DOHH2 (cell line): ENCODE measurements around the gene ADGRA1.

Experiments used
- H3F3A ChIP-seq: fragments of 200-600 bp; sonication (generic), shearing (Covaris generic); 2 replicates; pipeline ENCODE4 v1.6.0; 2016; ENCODE audit warnings: antibody characterized with exemption, mild to moderate bottlenecking; ENCODE audit not compliant: control insufficient read depth, insufficient read depth
- H3K27ac ChIP-seq: fragments of 200-600 bp; sonication (generic); 2 replicates; pipeline ENCODE4 v1.5.1; 2014; ENCODE audit warnings: low read depth, mild to moderate bottlenecking, low read length, moderate library complexity
- H3K27me3 ChIP-seq: fragments of 200-600 bp; sonication (generic); 2 replicates; pipeline ENCODE4 v1.6.1; 2014; ENCODE audit warnings: mild to moderate bottlenecking, low read length, mixed read lengths; ENCODE audit not compliant: control insufficient read depth
- H3K36me3 ChIP-seq: fragments of 200-600 bp; sonication (generic); 2 replicates; pipeline ENCODE4 v1.6.1; 2014; ENCODE audit warnings: mild to moderate bottlenecking, low read length, moderate library complexity, mixed read lengths; ENCODE audit not compliant: control insufficient read depth
- H3K4me1 ChIP-seq: fragments of 200-600 bp; sonication (generic); 2 replicates; pipeline ENCODE4 v1.6.1; 2014; ENCODE audit warnings: mild to moderate bottlenecking, low read length, mixed read lengths; ENCODE audit not compliant: control insufficient read depth
- H3K4me2 ChIP-seq: fragments of 200-600 bp; sonication (generic); 2 replicates; pipeline ENCODE4 v1.6.0; 2014; ENCODE audit warnings: mild to moderate bottlenecking, low read length, moderate library complexity
- H3K4me3 ChIP-seq: fragments of 200-600 bp; sonication (generic); 2 replicates; pipeline ENCODE4 v1.5.1; 2014; ENCODE audit warnings: mild to moderate bottlenecking, low read length, mixed read lengths
- H3K79me2 ChIP-seq: fragments of 200-600 bp; sonication (generic); 2 replicates; pipeline ENCODE4 v1.6.1; 2014; ENCODE audit warnings: mild to moderate bottlenecking, low read length, mixed read lengths; ENCODE audit not compliant: control insufficient read depth
- H3K9me2 ChIP-seq: fragments of 200-600 bp; sonication (generic); replicated peaks from 2 replicates; pipeline ENCODE4 v1.6.1; 2014; ENCODE audit warnings: mild to moderate bottlenecking, low read length, mixed read lengths; ENCODE audit not compliant: control insufficient read depth
- H3K9me3 ChIP-seq: fragments of 200-600 bp; sonication (generic); 2 replicates; pipeline ENCODE4 v1.6.1; 2014; ENCODE audit warnings: antibody characterized with exemption, low read length, mixed read lengths; ENCODE audit not compliant: control insufficient read depth, insufficient read depth
- H4K20me1 ChIP-seq: fragments of 200-600 bp; sonication (generic); 2 replicates; pipeline ENCODE4 v1.6.0; 2014; ENCODE audit warnings: low read depth, mild to moderate bottlenecking, antibody characterized with exemption, low read length, moderate library complexity; ENCODE audit not compliant: control insufficient read depth, insufficient read depth
- EZH2phosphoT487 ChIP-seq: fragments of 200-600 bp; sonication (generic); IDR thresholded peaks from 2 replicates; pipeline ENCODE4 v1.6.1; 2017; ENCODE audit warnings: borderline replicate concordance, mild to moderate bottlenecking, antibody characterized with exemption, low read length, moderate library complexity, mixed read lengths
- TF ChIP-seq, protein P1 (sequence below): fragments of 200-600 bp; sonication (generic); IDR thresholded peaks from one replicate; pipeline ENCODE4 v1.5.1; 2014; ENCODE audit warnings: antibody characterized with exemption, mild to moderate bottlenecking, low read depth, low read length; ENCODE audit not compliant: poor library complexity, severe bottlenecking

Gene ADGRA1

DNA sequence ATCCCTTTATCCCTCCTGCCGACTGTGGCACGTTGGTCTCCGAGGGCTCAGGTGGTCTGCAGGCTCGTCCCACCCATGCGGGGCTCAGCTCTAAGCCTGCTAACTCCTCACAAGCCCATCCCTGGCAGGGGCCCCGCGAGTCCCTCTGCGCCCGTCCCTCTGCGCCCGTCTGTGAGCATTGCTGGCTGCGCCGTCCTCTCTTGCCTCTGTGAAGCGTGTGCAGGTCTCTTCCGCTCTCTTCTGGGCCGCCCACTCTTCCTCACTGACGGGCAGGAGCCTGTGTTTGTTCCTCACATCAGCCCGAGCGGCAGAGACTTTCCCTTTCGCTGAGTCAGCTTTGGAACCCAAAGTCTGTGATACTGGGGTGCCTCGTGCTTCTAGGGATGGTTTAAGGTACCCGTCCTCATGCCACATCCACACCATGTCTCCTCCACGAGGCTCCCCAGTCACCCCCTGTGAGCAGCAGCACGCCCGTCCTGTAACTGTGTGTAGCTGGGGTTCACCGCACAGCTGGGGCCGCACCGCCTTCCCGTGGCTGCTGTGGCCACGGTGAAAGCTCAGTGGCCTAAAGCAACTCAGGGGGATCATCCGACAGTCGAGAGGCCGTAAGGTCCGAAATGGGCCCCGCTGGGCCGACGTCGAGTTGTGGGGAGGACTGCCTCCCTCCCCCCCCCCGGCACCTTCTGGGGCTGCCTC, 35.5 kb downstream of the ADGRA1 start:
- no peak overlapping the region for H3K4me2 ChIP-seq
- H3K9me3 ChIP-seq = peaks cover 37% of the 10 kb centered on the region; the same call in 1 of the 2 replicates
- no peaks in the 10 kb centered on the region for H3K4me1 ChIP-seq
- TF ChIP-seq, protein P1, sequence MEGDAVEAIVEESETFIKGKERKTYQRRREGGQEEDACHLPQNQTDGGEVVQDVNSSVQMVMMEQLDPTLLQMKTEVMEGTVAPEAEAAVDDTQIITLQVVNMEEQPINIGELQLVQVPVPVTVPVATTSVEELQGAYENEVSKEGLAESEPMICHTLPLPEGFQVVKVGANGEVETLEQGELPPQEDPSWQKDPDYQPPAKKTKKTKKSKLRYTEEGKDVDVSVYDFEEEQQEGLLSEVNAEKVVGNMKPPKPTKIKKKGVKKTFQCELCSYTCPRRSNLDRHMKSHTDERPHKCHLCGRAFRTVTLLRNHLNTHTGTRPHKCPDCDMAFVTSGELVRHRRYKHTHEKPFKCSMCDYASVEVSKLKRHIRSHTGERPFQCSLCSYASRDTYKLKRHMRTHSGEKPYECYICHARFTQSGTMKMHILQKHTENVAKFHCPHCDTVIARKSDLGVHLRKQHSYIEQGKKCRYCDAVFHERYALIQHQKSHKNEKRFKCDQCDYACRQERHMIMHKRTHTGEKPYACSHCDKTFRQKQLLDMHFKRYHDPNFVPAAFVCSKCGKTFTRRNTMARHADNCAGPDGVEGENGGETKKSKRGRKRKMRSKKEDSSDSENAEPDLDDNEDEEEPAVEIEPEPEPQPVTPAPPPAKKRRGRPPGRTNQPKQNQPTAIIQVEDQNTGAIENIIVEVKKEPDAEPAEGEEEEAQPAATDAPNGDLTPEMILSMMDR = no peak
- no peak for TF ChIP-seq EZH2phosphoT487
- no peak overlapping the region for H3K27ac ChIP-seq
- no peaks in the 10 kb centered on the region for H3F3A ChIP-seq
- H3K9me2 ChIP-seq = no peaks in the 10 kb centered on the region
- no peak overlapping the region for H3K4me3 ChIP-seq
- no peaks in the 10 kb centered on the region for H3K79me2 ChIP-seq
- no peaks in the 10 kb centered on the region for H3K36me3 ChIP-seq
- H4K20me1 ChIP-seq = no peaks in the 10 kb centered on the region
- H3K27me3 ChIP-seq = no peaks in the 10 kb centered on the region

DNA sequence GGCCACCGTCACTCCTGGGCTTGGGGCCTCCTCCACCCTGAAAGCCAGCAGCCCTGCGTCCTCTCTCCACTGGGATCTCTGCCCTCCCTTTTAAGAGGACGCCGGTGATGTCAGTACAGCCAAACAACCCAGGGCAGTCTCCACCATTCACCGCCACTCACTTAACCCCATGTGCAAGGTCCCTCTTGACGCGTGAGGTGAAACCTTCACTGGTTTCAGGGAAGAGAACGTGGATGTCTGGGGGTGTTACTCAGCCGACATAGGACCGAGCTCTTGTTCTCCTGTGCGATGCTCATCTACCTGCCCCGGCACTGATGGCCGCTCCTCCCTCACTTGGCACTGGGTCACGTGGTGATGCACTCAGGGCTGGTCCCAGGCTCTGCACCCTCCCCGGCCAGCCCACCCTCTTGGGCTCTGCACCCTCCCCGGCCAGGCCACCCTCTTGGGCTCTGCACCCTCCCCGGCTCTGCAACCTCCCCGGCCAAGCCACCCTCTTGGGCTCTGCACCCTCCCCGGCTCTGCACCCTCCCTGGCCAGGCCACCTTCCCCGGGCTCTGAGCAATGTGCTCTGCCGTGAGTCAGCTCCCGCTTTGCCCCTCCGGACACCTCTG, 36.1 kb downstream of the ADGRA1 start:
- H3K79me2 ChIP-seq = no peaks in the 10 kb centered on the region
- no peaks in the 10 kb centered on the region for H3K9me2 ChIP-seq
- H4K20me1 ChIP-seq = no peaks in the 10 kb centered on the region
- no peaks in the 10 kb centered on the region for H3F3A ChIP-seq
- peaks cover 42% of the 10 kb centered on the region; the same call in 1 of the 2 replicates for H3K9me3 ChIP-seq
- TF ChIP-seq, protein P1 = no peak
- TF ChIP-seq EZH2phosphoT487 = no peak
- H3K4me1 ChIP-seq = no peaks in the 10 kb centered on the region
- no peak overlapping the region for H3K27ac ChIP-seq
- H3K4me2 ChIP-seq = no peak overlapping the region
- H3K36me3 ChIP-seq = no peaks in the 10 kb centered on the region
- no peaks in the 10 kb centered on the region for H3K27me3 ChIP-seq
- no peak overlapping the region for H3K4me3 ChIP-seq

DNA sequence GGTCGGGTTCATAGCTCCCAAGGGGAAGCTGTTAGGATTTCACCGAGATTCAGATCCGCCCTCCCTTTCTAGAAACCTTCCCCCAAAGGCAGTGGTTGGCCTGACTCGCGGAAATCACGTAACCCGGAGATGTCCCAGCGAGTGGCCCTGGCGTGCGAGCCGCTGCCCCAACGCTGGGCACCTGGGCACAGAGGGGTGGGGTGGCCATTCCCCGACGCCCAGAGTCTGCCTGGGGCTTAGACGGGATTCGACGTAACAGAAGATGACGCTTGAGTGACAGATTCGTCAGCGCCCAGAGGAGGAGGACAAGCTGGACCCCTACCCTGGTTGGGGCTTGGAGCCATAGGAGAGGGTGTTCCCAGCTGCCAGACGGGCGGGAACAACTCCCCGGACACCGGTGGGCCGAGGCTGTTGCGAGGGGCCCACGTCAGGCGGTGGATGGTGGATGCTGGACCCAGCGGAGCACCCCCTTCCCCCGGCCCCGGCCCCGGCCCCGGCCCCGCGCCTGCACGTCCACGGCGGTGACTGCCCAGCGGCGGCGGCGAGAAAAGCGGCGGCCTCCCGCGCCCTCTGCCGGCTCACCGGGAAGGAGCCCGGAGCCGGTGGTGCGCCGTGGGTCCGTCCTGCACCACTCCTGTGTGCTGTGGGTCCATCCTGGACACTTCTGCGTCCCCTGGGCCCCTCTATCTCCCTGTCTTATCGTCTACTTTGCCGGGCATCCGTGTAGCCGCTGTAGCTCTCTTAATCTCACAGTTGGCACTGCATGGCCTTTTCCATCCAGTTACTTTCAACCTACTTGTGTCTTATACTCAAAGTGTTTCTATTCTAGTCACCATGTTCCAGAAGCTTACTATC, 36.9 kb downstream of the ADGRA1 start:
- Histone ChIP-seq H3K4me1 (no peaks in the 10 kb centered on the region), H3K9me3 (peaks cover 43% of the 10 kb centered on the region; the same call in 1 of the 2 replicates), H3K79me2 (no peaks in the 10 kb centered on the region), H3K27me3 (no peaks in the 10 kb centered on the region), H3K27ac (no peak overlapping the region), H3F3A (no peaks in the 10 kb centered on the region), H3K4me2 (no peak overlapping the region), H3K4me3 (no peak overlapping the region), H3K36me3 (no peaks in the 10 kb centered on the region), H3K9me2 (no peaks in the 10 kb centered on the region), H4K20me1 (no peaks in the 10 kb centered on the region)
- TF ChIP-seq, protein P1 = no peak
- TF ChIP-seq EZH2phosphoT487 = no peak
